ENCODE data around the gene KLHL18.
A peak's percentile ranks its signal among the peaks of the same experiment; 100 is the strongest.

The KLHL18 gene

GRCh38 chr3:47380026-47380600 lies 97.4 kb downstream of the KLHL18 start:
- Histone ChIP-seq H3K4me1 (ENCODE audit: insufficient read depth, low read length, severe bottlenecking) (peaks cover 19% of the 10 kb centered on the region), H3K4me3 (ENCODE audit: low read depth, low read length, poor library complexity, severe bottlenecking) (peak overlapping the region; percentile 79), H3K9me2 (ENCODE audit: low read depth, low read length) (no peaks in the 10 kb centered on the region), H3K27me3 (ENCODE audit: insufficient read depth, low read length) (no peaks in the 10 kb centered on the region), H3K9ac (ENCODE audit: low read length) (peak overlapping the region; percentile 88), H3K9me3 (ENCODE audit: low read length) (no peaks in the 10 kb centered on the region), H3F3A (ENCODE audit: insufficient read depth, low read length) (no peaks in the 10 kb centered on the region), H3K79me2 (ENCODE audit: insufficient read depth, low read length) (peaks cover 24% of the 10 kb centered on the region), H3K4me2 (ENCODE audit: low read length) (peak overlapping the region; percentile 90), H3K36me3 (ENCODE audit: insufficient read depth, low read length) (no peaks in the 10 kb centered on the region), H3K27ac (ENCODE audit: low read depth, low read length, poor library complexity, severe bottlenecking) (peak overlapping the region; percentile 59), H4K20me1 (ENCODE audit: insufficient read depth, low read length) (no peaks in the 10 kb centered on the region), H2AFZ (ENCODE audit: low read length) (no peak overlapping the region)
- TF ChIP-seq, protein P1, sequence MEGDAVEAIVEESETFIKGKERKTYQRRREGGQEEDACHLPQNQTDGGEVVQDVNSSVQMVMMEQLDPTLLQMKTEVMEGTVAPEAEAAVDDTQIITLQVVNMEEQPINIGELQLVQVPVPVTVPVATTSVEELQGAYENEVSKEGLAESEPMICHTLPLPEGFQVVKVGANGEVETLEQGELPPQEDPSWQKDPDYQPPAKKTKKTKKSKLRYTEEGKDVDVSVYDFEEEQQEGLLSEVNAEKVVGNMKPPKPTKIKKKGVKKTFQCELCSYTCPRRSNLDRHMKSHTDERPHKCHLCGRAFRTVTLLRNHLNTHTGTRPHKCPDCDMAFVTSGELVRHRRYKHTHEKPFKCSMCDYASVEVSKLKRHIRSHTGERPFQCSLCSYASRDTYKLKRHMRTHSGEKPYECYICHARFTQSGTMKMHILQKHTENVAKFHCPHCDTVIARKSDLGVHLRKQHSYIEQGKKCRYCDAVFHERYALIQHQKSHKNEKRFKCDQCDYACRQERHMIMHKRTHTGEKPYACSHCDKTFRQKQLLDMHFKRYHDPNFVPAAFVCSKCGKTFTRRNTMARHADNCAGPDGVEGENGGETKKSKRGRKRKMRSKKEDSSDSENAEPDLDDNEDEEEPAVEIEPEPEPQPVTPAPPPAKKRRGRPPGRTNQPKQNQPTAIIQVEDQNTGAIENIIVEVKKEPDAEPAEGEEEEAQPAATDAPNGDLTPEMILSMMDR (IDR thresholded peaks at IDR 0.05; ENCODE audit: low read length), result no peak
- no peak for TF ChIP-seq EZH2 (IDR thresholded peaks at IDR 0.05; ENCODE audit: borderline replicate concordance, low read length)

GRCh38 chr3:47380601-47381316 lies 98.0 kb downstream of the KLHL18 start, which contains the start of gene PTPN23:
PTPN23 (plus strand) TSS chr3:47381021; CDS start chr3:47381097, 76 bp downstream.
- Histone ChIP-seq H3K9ac (ENCODE audit: low read length) (peak within 1 kb of the TSS; percentile 88), H3F3A (ENCODE audit: insufficient read depth, low read length) (no peaks in the 10 kb centered on the region), H3K27me3 (ENCODE audit: insufficient read depth, low read length) (no peaks in the 10 kb centered on the region), H3K4me3 (ENCODE audit: low read depth, low read length, poor library complexity, severe bottlenecking) (peak within 1 kb of the TSS; percentile 79), H3K9me3 (ENCODE audit: low read length) (no peaks in the 10 kb centered on the region), H3K9me2 (ENCODE audit: low read depth, low read length) (no peaks in the 10 kb centered on the region), H4K20me1 (ENCODE audit: insufficient read depth, low read length) (no peaks in the 10 kb centered on the region), H3K27ac (ENCODE audit: low read depth, low read length, poor library complexity, severe bottlenecking) (peak within 1 kb of the TSS; percentile 59), H3K4me2 (ENCODE audit: low read length) (peak within 1 kb of the TSS; percentile 90), H2AFZ (ENCODE audit: low read length) (no peak within 1 kb of the TSS), H3K79me2 (ENCODE audit: insufficient read depth, low read length) (peaks cover 27% of the 10 kb centered on the region), H3K4me1 (ENCODE audit: insufficient read depth, low read length, severe bottlenecking) (peaks cover 19% of the 10 kb centered on the region), H3K36me3 (ENCODE audit: insufficient read depth, low read length) (no peaks in the 10 kb centered on the region)
- TF ChIP-seq, protein P1 (IDR thresholded peaks at IDR 0.05; ENCODE audit: low read length), result no peak
- TF ChIP-seq EZH2 (IDR thresholded peaks at IDR 0.05; ENCODE audit: borderline replicate concordance, low read length), result no peak

DNA sequence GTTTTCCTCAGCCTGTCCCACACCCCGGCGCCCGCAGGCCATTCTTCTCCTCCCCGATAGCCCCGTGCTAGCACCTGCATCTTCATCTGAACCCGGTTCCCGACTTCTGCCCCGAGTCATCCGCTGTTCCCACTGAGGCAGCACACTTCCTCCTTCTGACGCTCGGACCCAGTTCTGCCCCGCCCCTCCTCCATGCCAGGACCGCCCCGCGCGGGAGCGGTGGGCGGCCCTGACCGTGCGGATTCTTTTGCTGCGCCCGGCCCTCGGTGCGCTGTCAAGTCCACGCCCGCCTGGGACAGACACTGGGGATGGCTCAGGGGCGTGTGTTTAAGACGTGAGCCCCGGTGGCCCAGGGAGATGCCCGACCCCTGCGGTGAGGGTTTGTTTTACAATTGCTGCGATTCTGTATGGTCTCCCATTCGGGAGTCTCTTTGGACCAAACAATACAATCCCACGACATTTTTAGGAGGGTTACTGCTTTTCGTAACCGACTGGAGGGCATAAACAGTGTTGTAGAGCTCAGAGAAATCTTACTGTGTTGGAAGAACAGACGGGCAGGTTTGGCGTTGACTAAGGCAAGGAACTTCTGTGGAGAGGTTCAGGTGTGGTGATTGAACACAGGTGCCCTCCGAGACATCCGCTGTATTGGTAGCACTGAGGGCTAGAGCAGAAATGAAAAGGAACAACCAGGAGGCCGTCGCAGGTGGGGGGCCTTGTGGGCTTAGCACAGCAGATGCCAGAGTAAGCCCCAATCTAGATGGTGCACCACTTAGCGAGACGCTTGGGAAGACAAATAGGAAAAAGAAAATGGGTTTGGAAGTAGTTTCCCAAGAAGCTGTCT lies 98.8 kb downstream of the KLHL18 start:
- no peaks in the 10 kb centered on the region for H4K20me1 ChIP-seq (ENCODE audit: insufficient read depth, low read length)
- TF ChIP-seq, protein P1 (IDR thresholded peaks at IDR 0.05; ENCODE audit: low read length), result no peak
- no peak for TF ChIP-seq EZH2 (IDR thresholded peaks at IDR 0.05; ENCODE audit: borderline replicate concordance, low read length)
- no peaks in the 10 kb centered on the region for H3K9me3 ChIP-seq (ENCODE audit: low read length)
- H3K27me3 ChIP-seq (ENCODE audit: insufficient read depth, low read length), result no peaks in the 10 kb centered on the region
- H2AFZ ChIP-seq (ENCODE audit: low read length), result no peak overlapping the region
- peaks cover 19% of the 10 kb centered on the region for H3K4me1 ChIP-seq (ENCODE audit: insufficient read depth, low read length, severe bottlenecking)
- no peaks in the 10 kb centered on the region for H3F3A ChIP-seq (ENCODE audit: insufficient read depth, low read length)
- H3K9ac ChIP-seq (ENCODE audit: low read length), result peak overlapping the region; percentile 79
- H3K36me3 ChIP-seq (ENCODE audit: insufficient read depth, low read length), result no peaks in the 10 kb centered on the region
- peaks cover 32% of the 10 kb centered on the region for H3K79me2 ChIP-seq (ENCODE audit: insufficient read depth, low read length)
- H3K27ac ChIP-seq (ENCODE audit: low read depth, low read length, poor library complexity, severe bottlenecking), result peak overlapping the region; percentile 27
- no peaks in the 10 kb centered on the region for H3K9me2 ChIP-seq (ENCODE audit: low read depth, low read length)
- peak overlapping the region; percentile 90 for H3K4me2 ChIP-seq (ENCODE audit: low read length)
- peak overlapping the region; percentile 79 for H3K4me3 ChIP-seq (ENCODE audit: low read depth, low read length, poor library complexity, severe bottlenecking)
